Prostate gland (tissue), 2 donors: Measurements from ENCODE around the gene SQSTM1. TPM values are rescaled to one million over a fixed set of nuclear protein-coding genes. Genes with fewer than 3 reads are reported as not detected.
A peak's percentile ranks its signal among the peaks of the same experiment; 100 is the strongest.

Experiments
- DNase-seq: peaks from one replicate; pipeline ENCODE4 v3.0.0-alpha.2; 2019; ENCODE audit warnings: low spot score
- H3K27ac ChIP-seq, 2 donors: fragments of 200-600 bp; sonication (generic); 2 replicates each; pipeline ENCODE4 v1.5.1; 2017 to 2019
- H3K27me3 ChIP-seq: fragments of 200-600 bp; sonication (generic); replicated peaks from 2 replicates; pipeline ENCODE4 v1.5.1; 2019; ENCODE audit not compliant: insufficient read depth
- H3K36me3 ChIP-seq, 2 donors: fragments of 200-600 bp; sonication (generic); 1 replicate in 1 of 2; 2 replicates in 1 of 2; pipeline versions ENCODE4 v1.5.1 to v1.8.1; 2017 to 2019
- H3K4me1 ChIP-seq: fragments of 200-600 bp; sonication (generic); replicated peaks from 2 replicates; pipeline ENCODE4 v1.5.1; 2019
- H3K4me3 ChIP-seq, 2 donors: fragments of 200-600 bp; sonication (generic); 2 replicates each; pipeline ENCODE4 v1.5.1; 2017 to 2019
- H3K9me3 ChIP-seq: fragments of 200-600 bp; sonication (generic); 2 replicates; pipeline ENCODE4 v1.5.1; 2017
- CTCF ChIP-seq, 4 experiments: fragments of 200-600 bp in 2 of 4; fragments of 450-650 bp in 2 of 4; sonication (generic) in 2 of 4; IDR thresholded peaks; 1 replicate in 3 of 4; 2 replicates in 1 of 4; pipeline ENCODE4 v1.5.1; 2016 to 2019; ENCODE audit warnings: antibody characterized with exemption in 4 of 4, mild to moderate bottlenecking in 2 of 4, moderate library complexity in 2 of 4
- POLR2A ChIP-seq: fragments of 450-650 bp; IDR thresholded peaks from one replicate; pipeline ENCODE4 v1.6.1; 2016; ENCODE audit warnings: antibody characterized with exemption, mild to moderate bottlenecking
- POLR2AphosphoS5 ChIP-seq: sonication (generic); formaldehyde crosslinking; IDR thresholded peaks from one replicate; pipeline ENCODE4 v1.6.1; 2017; ENCODE audit warnings: antibody characterized with exemption
- WGBS: methylation state at CpG from one replicate; pipeline ENCODE4 v1.1.5; 2018; 5-methylcytosine and 5-hydroxymethylcytosine counted together
- intact Hi-C: fragments of 100-400 bp; cut with DNase I; formaldehyde crosslinking; loops from one replicate; pipeline ENCODE4 v1.14.2; 2022
- total RNA-seq, 2 donors: library from RNA; depleted of rRNA; stranded (reverse); fragments of >200 nt; gene quantifications; one replicate each; pipeline ENCODE4 v1.1.0, GENCODE V29; 2016

SQSTM1 gene
- total RNA-seq, 2 donors from 2014 or later, result 377 to 527 TPM

DNA sequence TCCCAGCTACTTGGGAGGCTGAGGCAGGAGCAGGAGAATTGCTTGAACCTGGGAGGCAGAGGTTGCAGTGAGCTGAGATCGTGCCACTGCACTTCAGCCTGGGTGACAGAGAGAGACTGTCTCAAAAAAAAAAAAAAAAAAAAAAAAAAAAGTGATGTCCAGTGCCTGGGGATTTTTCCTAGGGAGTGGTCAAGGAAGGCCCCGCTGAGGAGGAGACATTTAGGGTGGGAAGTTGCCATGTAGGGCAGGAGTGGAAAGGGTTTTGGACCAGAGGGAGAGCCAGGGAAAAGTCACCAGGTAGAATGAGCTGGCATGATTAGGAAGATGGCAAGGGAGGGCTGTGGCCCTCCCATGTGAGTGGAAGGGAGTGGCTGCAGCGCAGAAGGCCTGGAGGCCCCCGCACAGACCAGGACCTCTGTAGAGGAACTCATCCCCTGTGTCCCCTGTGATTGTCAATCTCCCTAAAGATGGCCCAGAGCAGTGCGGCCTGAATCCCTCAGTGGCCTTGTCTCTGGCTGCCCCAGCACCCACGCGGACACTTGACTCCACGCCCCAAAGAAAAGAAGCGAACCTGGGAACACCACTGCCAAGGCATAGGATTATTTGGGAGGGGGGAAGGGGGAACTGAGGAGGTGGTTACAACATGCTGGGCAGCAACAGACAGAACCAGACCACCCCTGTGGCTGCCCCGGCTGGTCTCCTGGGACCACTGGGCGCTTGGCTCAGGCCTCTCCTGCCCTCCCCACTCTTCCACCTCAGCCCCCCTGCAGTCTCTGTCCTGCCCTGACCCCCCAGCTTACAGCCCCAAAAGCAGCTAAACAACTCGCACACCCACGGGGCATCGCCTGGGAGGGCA is 2.6 kb upstream of the SQSTM1 start:
- intact Hi-C loops, result no loop called here
- TF ChIP-seq POLR2AphosphoS5 (no peak), CTCF (IDR thresholded peaks at IDR 0.05) (no peak), POLR2A (no peak)
- H3K36me3 ChIP-seq, result no peaks in the 10 kb centered on the region
- peak overlapping the region; percentile 27 to 33 for H3K4me3 ChIP-seq
- peak overlapping the region; percentile 100 for H3K27ac ChIP-seq
- H3K9me3 ChIP-seq, result no peaks in the 10 kb centered on the region
- WGBS, result 62% methylated on average over 14 of the region's 14 CpGs
- H3K4me1 ChIP-seq, result peaks cover 16% of the 10 kb centered on the region
- DNase-seq, result no peak
- H3K27me3 ChIP-seq, result no peaks in the 10 kb centered on the region

GRCh38 chr5:179818746-179819295 is 1.9 kb upstream of the SQSTM1 start:
- intact Hi-C loops, result no loop called here
- no peaks in the 10 kb centered on the region for H3K27me3 ChIP-seq
- H3K4me1 ChIP-seq, result peaks cover 20% of the 10 kb centered on the region
- under 1% methylated on average over 33 of the region's 35 CpGs for WGBS
- TF ChIP-seq CTCF (IDR thresholded peaks at IDR 0.05) (no peak), POLR2AphosphoS5 (peak; percentile 99), POLR2A (peak; percentile 81)
- DNase-seq, result peak; percentile 96
- H3K27ac ChIP-seq, result peak overlapping the region; percentile 100
- peaks cover 4% of the 10 kb centered on the region in 2 donors for H3K36me3 ChIP-seq
- no peaks in the 10 kb centered on the region for H3K9me3 ChIP-seq
- peak overlapping the region; percentile 27 to 33 for H3K4me3 ChIP-seq

DNA sequence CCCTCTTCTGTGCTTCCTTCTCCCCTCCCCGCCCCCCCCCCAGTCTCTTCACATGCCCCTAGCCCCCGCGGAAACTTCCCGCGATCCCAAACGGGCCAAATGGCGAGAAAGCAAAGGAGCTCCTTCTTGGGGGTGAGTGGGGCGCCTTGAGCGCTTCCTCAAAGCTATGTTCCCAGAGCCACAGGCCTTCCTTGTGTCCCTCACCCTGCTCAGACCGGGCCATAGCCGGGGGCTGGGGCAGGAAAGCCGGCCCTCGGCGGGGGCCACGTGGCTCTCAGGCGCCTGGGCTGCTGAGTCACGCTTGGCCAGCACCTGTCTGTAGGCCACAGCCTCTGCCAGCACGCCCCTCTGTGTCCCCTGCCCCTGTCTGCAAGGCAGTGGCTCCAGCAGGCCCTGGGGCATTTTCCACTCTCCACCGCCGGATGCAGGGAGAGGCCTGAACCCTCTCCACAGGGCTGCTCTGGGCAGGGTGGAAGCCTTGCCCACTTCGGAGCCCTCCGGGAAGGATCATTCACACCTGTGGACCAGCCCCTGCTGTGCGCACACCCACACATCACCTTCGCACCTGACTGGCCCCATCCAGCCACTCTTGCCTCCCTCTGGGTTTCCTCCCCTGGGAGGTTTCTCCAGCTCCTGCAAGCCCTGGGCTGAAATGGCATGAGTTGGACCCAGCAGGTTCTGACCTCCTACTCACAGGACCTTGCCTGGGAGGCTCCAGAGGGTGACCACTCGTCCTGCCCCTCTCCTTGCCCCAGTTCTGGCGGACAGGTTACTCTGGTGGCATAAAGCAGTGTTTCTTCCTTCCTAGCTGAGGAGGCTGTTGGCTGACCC is 1.2 kb upstream of the SQSTM1 start:
- TF ChIP-seq CTCF (IDR thresholded peaks at IDR 0.05), result no peak
- no peak for TF ChIP-seq POLR2AphosphoS5
- TF ChIP-seq POLR2A, result peak; percentile 18
- WGBS, result 20% methylated on average over 26 of the region's 26 CpGs
- peaks cover 11% of the 10 kb centered on the region in 2 donors for H3K36me3 ChIP-seq
- peak overlapping the region; percentile 100 for H3K27ac ChIP-seq
- H3K4me3 ChIP-seq, result peak overlapping the region; percentile 33 to 98
- intact Hi-C loops, result loop anchor here (2.0 to 5.0 kb wide), 3 partner anchors 13 to 122 kb away; partner anchors contain the start of genes CANX, MGAT4B and MRNIP
- DNase-seq, result peak; percentile 59
- H3K9me3 ChIP-seq, result no peaks in the 10 kb centered on the region
- H3K4me1 ChIP-seq, result peaks cover 27% of the 10 kb centered on the region
- H3K27me3 ChIP-seq, result no peaks in the 10 kb centered on the region

GRCh38 chr5:179820127-179820482 is 600 bp upstream of the SQSTM1 start:
- Histone ChIP-seq H3K27me3 (no peaks in the 10 kb centered on the region), H3K27ac (peak overlapping the region; percentile 100), H3K4me3 (peak overlapping the region; percentile 98 to 100), H3K4me1 (peaks cover 29% of the 10 kb centered on the region), H3K9me3 (no peaks in the 10 kb centered on the region), H3K36me3 (peaks cover 17% of the 10 kb centered on the region in 2 donors)
- 27% methylated on average over 7 of the region's 12 CpGs for WGBS
- TF ChIP-seq POLR2A, result no peak
- TF ChIP-seq POLR2AphosphoS5, result no peak
- TF ChIP-seq CTCF (IDR thresholded peaks at IDR 0.05), result no peak
- DNase-seq, result no peak
- intact Hi-C loops, result loop anchor here (2.0 to 5.0 kb wide), 3 partner anchors 13 to 123 kb away; partner anchors contain the start of genes CANX, MGAT4B and MRNIP
